Activated T-helper 1 cell treated with anti-CD3 and anti-CD28 coated beads, Interleukin-12 subunit alpha, Interleukin-12 subunit beta, Interleukin-2, Interleukin-4 antibody, amounts not matched to agents 30 ng/mL and 10 ng/mL and 1 ng/mL, durations not matched to agents 14 hours and 24 hours and 36 hours (primary cell): ENCODE results near the gene OAF. TPM values are rescaled to one million over a fixed set of nuclear protein-coding genes. Genes with fewer than 3 reads are reported as not detected.
"Not testable (repeated sequence)": the region's sequence is repeated elsewhere in the genome, so short reads cannot be mapped to it uniquely, and the experiment has no call there.

Source experiments
- DNase-seq: peaks from one replicate; pipeline ENCODE4 v3.0.0; 2021; ENCODE audit warnings: low spot score
- H3K27ac Mint-ChIP-seq: one replicate; pipeline ENCODE4 v1.8.0; 2021; ENCODE audit warnings: mild to moderate bottlenecking, mixed read lengths
- H3K27me3 Mint-ChIP-seq: one replicate; pipeline ENCODE4 v1.8.0; 2022; ENCODE audit warnings: mild to moderate bottlenecking, moderate library complexity, mixed read lengths; ENCODE audit not compliant: insufficient read depth
- H3K36me3 Mint-ChIP-seq: one replicate; pipeline ENCODE4 v1.8.0; 2021; ENCODE audit warnings: low read depth, mixed read lengths
- H3K4me1 Mint-ChIP-seq: one replicate; pipeline ENCODE4 v1.8.0; 2021; ENCODE audit warnings: low read depth, mixed read lengths
- H3K4me3 Mint-ChIP-seq: one replicate; pipeline ENCODE4 v1.8.0; 2021; ENCODE audit warnings: mild to moderate bottlenecking, moderate library complexity, mixed read lengths
- H3K9me3 Mint-ChIP-seq: one replicate; pipeline ENCODE4 v1.8.0; 2021; ENCODE audit warnings: mixed read lengths
- intact Hi-C: fragments of 100-400 bp; cut with micrococcal nuclease; formaldehyde crosslinking; loops from one replicate; pipeline ENCODE4 v1.15.1; 2024
- total RNA-seq: library from RNA; stranded (reverse); gene quantifications from 2 replicates; pipeline ENCODE4 v1.2.3, GENCODE V29; 2022

Gene OAF
- total RNA-seq, 1 donor from 2014 or later = 6.7 TPM

GRCh38 chr11:120267319-120267718 is 56.5 kb downstream of the OAF start:
- H3K27me3 Mint-ChIP-seq = peaks cover 60% of the 10 kb centered on the region
- no peaks in the 10 kb centered on the region for H3K9me3 Mint-ChIP-seq
- H3K36me3 Mint-ChIP-seq = no peaks in the 10 kb centered on the region
- H3K4me3 Mint-ChIP-seq = no peak overlapping the region
- intact Hi-C loops = no loop called here
- H3K27ac Mint-ChIP-seq = no peak overlapping the region
- DNase-seq = no peak
- H3K4me1 Mint-ChIP-seq = no peaks in the 10 kb centered on the region

GRCh38 chr11:120268686-120269085 is 57.9 kb downstream of the OAF start:
- Mint-ChIP-seq H3K9me3 (no peaks in the 10 kb centered on the region), H3K4me1 (peaks cover 7% of the 10 kb centered on the region), H3K27me3 (peaks cover 57% of the 10 kb centered on the region), H3K4me3 (no peak overlapping the region), H3K27ac (no peak overlapping the region), H3K36me3 (no peaks in the 10 kb centered on the region)
- DNase-seq = no peak
- intact Hi-C loops = no loop called here

GRCh38 chr11:120270386-120270785 is 59.6 kb downstream of the OAF start:
- Mint-ChIP-seq H3K4me1 (peaks cover 7% of the 10 kb centered on the region), H3K27me3 (peaks cover 52% of the 10 kb centered on the region), H3K36me3 (no peaks in the 10 kb centered on the region), H3K27ac (no peak overlapping the region), H3K4me3 (no peak overlapping the region), H3K9me3 (no peaks in the 10 kb centered on the region)
- no peak for DNase-seq
- intact Hi-C loops = no loop called here

- Mint-ChIP-seq H3K36me3 (no peaks in the 10 kb centered on the region), H3K4me1 (peaks cover 7% of the 10 kb centered on the region), H3K27ac (no peak overlapping the region), H3K9me3 (no peaks in the 10 kb centered on the region), H3K27me3 (peaks cover 42% of the 10 kb centered on the region), H3K4me3 (no peak overlapping the region)
- intact Hi-C loops = no loop called here
- no peak for DNase-seq
Measured at GRCh38 chr11:120271672-120272071, 60.8 kb downstream of the OAF start.

DNA sequence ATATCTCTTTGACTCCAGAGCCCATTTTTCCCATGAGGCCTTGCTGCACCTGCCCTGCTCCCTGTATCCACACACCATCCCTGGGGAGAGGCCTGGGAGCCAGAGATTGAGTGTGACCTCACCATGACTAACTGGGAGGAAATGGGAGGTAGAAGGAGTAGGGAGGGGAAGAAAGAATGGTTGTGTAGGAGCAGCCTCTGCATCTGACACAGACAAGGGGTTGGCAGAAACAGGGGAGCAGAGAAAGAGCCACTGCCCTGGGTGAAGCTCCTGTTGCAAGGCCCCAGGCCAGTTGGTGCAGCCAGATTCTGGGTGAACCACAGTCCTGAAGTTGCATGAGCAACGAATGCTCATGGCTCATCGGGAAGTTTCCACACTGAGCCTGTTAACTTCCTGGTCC is 61.5 kb downstream of the OAF start:
- intact Hi-C loops = no loop called here
- H3K9me3 Mint-ChIP-seq = no peaks in the 10 kb centered on the region
- H3K27me3 Mint-ChIP-seq = peaks cover 37% of the 10 kb centered on the region
- H3K27ac Mint-ChIP-seq = no peak overlapping the region
- no peaks in the 10 kb centered on the region for H3K36me3 Mint-ChIP-seq
- H3K4me3 Mint-ChIP-seq = no peak overlapping the region
- DNase-seq = no peak
- H3K4me1 Mint-ChIP-seq = peaks cover 7% of the 10 kb centered on the region

GRCh38 chr11:120273432-120273831 is 62.6 kb downstream of the OAF start:
- peaks cover 7% of the 10 kb centered on the region for H3K4me1 Mint-ChIP-seq
- H3K36me3 Mint-ChIP-seq = no peaks in the 10 kb centered on the region

GRCh38 chr11:120273956-120274355 is 63.1 kb downstream of the OAF start:
- H3K27ac Mint-ChIP-seq, H3K4me3 Mint-ChIP-seq, H3K36me3 Mint-ChIP-seq, H3K4me1 Mint-ChIP-seq, H3K9me3 Mint-ChIP-seq, DNase-seq, intact Hi-C loops: not testable (repeated sequence)
- peaks cover 35% of the 10 kb centered on the region for H3K27me3 Mint-ChIP-seq

More at GRCh38 chr11:120273432-120273831, 62.6 kb downstream of the OAF start:
- H3K9me3 Mint-ChIP-seq = no peaks in the 10 kb centered on the region
- H3K4me3 Mint-ChIP-seq = no peak overlapping the region
- intact Hi-C loops = no loop called here
- no peak overlapping the region for H3K27ac Mint-ChIP-seq
- H3K27me3 Mint-ChIP-seq = peaks cover 38% of the 10 kb centered on the region
- no peak for DNase-seq

GRCh38 chr11:120279502-120279901 is 68.7 kb downstream of the OAF start:
- no peak overlapping the region for H3K27ac Mint-ChIP-seq
- peaks cover 18% of the 10 kb centered on the region for H3K27me3 Mint-ChIP-seq
- intact Hi-C loops = no loop called here
- H3K4me1 Mint-ChIP-seq = no peaks in the 10 kb centered on the region
- H3K36me3 Mint-ChIP-seq = no peaks in the 10 kb centered on the region
- H3K4me3 Mint-ChIP-seq = no peak overlapping the region
- no peaks in the 10 kb centered on the region for H3K9me3 Mint-ChIP-seq
- no peak for DNase-seq

Other genes starting within 250 kb of the OAF start
- gene TRIM29, start 72.9 kb upstream of the OAF start, total RNA-seq = not detected in 2 replicates
- gene POU2F3, start 29.1 kb downstream of the OAF start, total RNA-seq = 0.36 TPM in 1 of 2 replicates, not detected in the other
- gene TLCD5, start 114.3 kb downstream of the OAF start, total RNA-seq = 1.2 and 1.7 TPM in 2 replicates
- gene ARHGEF12, start 125.4 kb downstream of the OAF start, total RNA-seq = 25.7 and 26.0 TPM in 2 replicates